ENCODE measurements around the gene DSCAM. TPM values are rescaled to one million over a fixed set of nuclear protein-coding genes. Genes with fewer than 3 reads are reported as not detected.

DSCAM gene
- total RNA-seq, 1 donor from 2014 or later = 0.21 TPM

DNA sequence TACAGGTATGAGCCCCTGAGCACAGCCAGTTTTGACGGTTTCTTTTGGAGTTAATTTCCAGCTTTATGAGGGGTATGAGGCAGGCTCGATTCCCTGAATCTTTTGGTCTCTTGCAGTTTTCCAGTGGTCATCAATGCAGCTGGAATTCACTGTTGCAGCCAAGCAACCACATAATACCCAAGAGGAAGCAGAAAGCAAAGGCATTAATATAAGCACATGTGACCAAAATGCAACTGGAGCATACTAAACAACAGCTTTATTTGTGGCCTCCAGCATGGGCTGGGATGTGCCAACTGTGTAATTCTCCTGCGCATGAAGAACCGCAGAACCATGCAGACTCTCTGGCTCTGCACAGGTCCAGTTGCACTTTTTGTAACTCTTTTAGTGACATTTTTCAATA lies 33.0 kb downstream of the DSCAM start:
- Mint-ChIP-seq H3K9me3 (ENCODE audit: unreplicated experiment) (no peaks in the 10 kb centered on the region), H3K36me3 (ENCODE audit: low read depth, unreplicated experiment) (no peaks in the 10 kb centered on the region), H3K27ac (ENCODE audit: unreplicated experiment) (no peak overlapping the region), H3K4me3 (ENCODE audit: unreplicated experiment) (no peak overlapping the region), H3K4me1 (ENCODE audit: unreplicated experiment) (no peaks in the 10 kb centered on the region), H3K27me3 (ENCODE audit: unreplicated experiment) (peaks cover 2% of the 10 kb centered on the region)
- TF ChIP-seq, protein P1, sequence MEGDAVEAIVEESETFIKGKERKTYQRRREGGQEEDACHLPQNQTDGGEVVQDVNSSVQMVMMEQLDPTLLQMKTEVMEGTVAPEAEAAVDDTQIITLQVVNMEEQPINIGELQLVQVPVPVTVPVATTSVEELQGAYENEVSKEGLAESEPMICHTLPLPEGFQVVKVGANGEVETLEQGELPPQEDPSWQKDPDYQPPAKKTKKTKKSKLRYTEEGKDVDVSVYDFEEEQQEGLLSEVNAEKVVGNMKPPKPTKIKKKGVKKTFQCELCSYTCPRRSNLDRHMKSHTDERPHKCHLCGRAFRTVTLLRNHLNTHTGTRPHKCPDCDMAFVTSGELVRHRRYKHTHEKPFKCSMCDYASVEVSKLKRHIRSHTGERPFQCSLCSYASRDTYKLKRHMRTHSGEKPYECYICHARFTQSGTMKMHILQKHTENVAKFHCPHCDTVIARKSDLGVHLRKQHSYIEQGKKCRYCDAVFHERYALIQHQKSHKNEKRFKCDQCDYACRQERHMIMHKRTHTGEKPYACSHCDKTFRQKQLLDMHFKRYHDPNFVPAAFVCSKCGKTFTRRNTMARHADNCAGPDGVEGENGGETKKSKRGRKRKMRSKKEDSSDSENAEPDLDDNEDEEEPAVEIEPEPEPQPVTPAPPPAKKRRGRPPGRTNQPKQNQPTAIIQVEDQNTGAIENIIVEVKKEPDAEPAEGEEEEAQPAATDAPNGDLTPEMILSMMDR (IDR thresholded peaks at IDR 0.05; ENCODE audit: unreplicated experiment) = no peak
- no peak for DNase-seq (ENCODE audit: low spot score)

DNA sequence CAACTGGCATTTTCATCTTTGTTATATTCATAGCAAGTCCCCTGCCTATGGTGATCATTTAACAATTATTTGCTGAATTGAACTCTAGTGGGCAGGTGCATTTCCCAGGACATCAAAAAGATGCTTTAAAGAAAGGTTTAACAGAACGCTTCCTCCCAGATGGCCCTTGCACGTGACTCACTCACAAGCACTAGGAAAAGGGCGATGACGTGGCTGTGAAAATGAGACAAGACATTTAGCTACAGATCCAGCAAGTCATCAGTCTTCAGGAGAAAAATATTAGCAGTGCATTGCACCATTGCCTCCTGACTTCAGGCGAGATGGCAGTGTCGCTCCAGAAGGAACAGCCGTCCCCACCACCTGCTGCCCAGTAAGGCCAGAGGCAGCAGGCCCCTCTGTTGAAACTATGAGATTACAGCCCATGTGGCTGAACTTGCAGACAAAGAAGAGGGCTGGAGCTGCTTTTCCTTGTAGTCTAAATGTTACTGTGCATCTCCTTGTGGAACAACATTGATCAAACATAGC lies 37.2 kb downstream of the DSCAM start:
- no peak for DNase-seq (ENCODE audit: low spot score)
- TF ChIP-seq, protein P1 (IDR thresholded peaks at IDR 0.05; ENCODE audit: unreplicated experiment) = no peak
- Mint-ChIP-seq H3K9me3 (ENCODE audit: unreplicated experiment) (peaks cover 23% of the 10 kb centered on the region), H3K27me3 (ENCODE audit: unreplicated experiment) (peaks cover 5% of the 10 kb centered on the region), H3K27ac (ENCODE audit: unreplicated experiment) (no peak overlapping the region), H3K4me1 (ENCODE audit: unreplicated experiment) (no peaks in the 10 kb centered on the region), H3K4me3 (ENCODE audit: unreplicated experiment) (no peak overlapping the region), H3K36me3 (ENCODE audit: low read depth, unreplicated experiment) (peaks cover 4% of the 10 kb centered on the region)

DNA sequence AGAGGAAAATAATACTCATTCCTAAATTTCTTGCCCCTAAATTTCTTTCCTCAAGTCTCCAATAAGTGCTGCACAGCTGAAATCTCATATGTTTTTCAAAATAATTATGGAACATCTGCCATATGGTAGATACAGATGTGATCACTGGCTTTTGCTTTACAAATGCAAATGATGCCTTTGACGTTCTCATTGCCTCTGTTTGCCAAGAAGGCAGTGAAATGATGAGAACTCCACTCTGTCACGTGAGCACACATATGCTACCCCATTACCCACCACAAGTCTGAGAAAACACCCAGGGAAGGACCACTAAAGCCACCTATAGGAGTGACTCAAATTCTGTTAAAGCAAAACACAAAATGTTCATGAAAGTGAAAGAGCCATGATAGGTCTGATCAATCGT lies 43.9 kb downstream of the DSCAM start:
- Mint-ChIP-seq H3K36me3 (ENCODE audit: low read depth, unreplicated experiment) (peaks cover 11% of the 10 kb centered on the region), H3K27ac (ENCODE audit: unreplicated experiment) (no peak overlapping the region), H3K4me1 (ENCODE audit: unreplicated experiment) (no peaks in the 10 kb centered on the region), H3K4me3 (ENCODE audit: unreplicated experiment) (no peak overlapping the region), H3K27me3 (ENCODE audit: unreplicated experiment) (peaks cover 5% of the 10 kb centered on the region), H3K9me3 (ENCODE audit: unreplicated experiment) (peaks cover 51% of the 10 kb centered on the region)
- TF ChIP-seq, protein P1 (IDR thresholded peaks at IDR 0.05; ENCODE audit: unreplicated experiment) = no peak
- DNase-seq (ENCODE audit: low spot score) = no peak

DNA sequence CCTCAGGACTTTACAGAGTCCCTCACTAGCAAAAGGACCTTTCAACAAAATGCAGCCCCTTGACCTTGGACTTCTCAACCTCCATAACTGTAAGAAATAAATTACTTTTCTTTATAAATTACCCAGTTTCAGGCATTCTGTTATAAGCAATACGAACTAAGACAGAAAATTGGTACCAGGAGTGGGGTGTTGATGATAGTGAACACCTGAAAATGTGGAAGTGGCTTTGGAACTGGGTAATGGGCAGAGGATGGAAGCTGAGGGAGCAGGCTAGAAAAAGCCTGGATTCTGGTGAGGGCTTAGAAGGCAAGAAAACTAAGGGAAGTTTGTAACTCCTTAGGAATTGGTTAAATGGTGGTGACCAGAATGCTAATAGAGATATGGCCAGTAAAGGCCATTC lies 46.8 kb downstream of the DSCAM start:
- H3K4me3 Mint-ChIP-seq (ENCODE audit: unreplicated experiment) = no peak overlapping the region
- TF ChIP-seq, protein P1 (IDR thresholded peaks at IDR 0.05; ENCODE audit: unreplicated experiment) = no peak
- no peak overlapping the region for H3K27ac Mint-ChIP-seq (ENCODE audit: unreplicated experiment)
- peaks cover 3% of the 10 kb centered on the region for H3K27me3 Mint-ChIP-seq (ENCODE audit: unreplicated experiment)
- DNase-seq (ENCODE audit: low spot score) = no peak
- H3K36me3 Mint-ChIP-seq (ENCODE audit: low read depth, unreplicated experiment) = peaks cover 8% of the 10 kb centered on the region
- H3K4me1 Mint-ChIP-seq (ENCODE audit: unreplicated experiment) = no peaks in the 10 kb centered on the region
- H3K9me3 Mint-ChIP-seq (ENCODE audit: unreplicated experiment) = peaks cover 35% of the 10 kb centered on the region

DNA sequence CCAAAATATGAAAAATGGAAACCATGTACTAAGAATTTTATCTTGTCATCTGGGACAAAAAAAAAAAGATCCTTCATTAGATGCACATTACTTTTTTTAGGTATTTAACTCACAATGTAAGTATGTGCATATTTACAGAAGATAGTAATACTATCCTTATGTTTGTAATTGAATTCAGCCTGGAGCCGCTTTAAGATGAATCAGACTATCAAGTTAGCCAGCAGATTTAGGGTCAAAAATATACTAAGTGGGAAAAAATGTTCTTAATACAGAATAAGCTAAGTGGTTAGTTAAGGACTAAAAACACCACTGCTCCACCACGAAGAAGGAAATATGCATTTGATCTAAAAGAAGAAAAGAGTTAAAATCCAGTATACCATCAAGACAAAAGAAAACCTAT lies 49.1 kb downstream of the DSCAM start:
- TF ChIP-seq, protein P1 (IDR thresholded peaks at IDR 0.05; ENCODE audit: unreplicated experiment) = no peak
- no peak overlapping the region for H3K4me3 Mint-ChIP-seq (ENCODE audit: unreplicated experiment)
- no peak for DNase-seq (ENCODE audit: low spot score)
- no peaks in the 10 kb centered on the region for H3K27me3 Mint-ChIP-seq (ENCODE audit: unreplicated experiment)
- peaks cover 31% of the 10 kb centered on the region for H3K9me3 Mint-ChIP-seq (ENCODE audit: unreplicated experiment)
- H3K27ac Mint-ChIP-seq (ENCODE audit: unreplicated experiment) = no peak overlapping the region
- no peaks in the 10 kb centered on the region for H3K4me1 Mint-ChIP-seq (ENCODE audit: unreplicated experiment)
- H3K36me3 Mint-ChIP-seq (ENCODE audit: low read depth, unreplicated experiment) = peaks cover 3% of the 10 kb centered on the region

All from endothelial cell (in vitro differentiated cells).